Activated T-cell treated with anti-CD3 and anti-CD28 coated beads for 1 hour (primary cell): ENCODE measurements around the gene ATF3.
A peak's percentile ranks its signal among the peaks of the same experiment; 100 is the strongest.

ENCODE experiments used
- DNase-seq: peaks from one replicate; pipeline ENCODE4 v3.0.0-alpha.2; 2020; ENCODE audit warnings: low read depth

ATF3 gene

DNA sequence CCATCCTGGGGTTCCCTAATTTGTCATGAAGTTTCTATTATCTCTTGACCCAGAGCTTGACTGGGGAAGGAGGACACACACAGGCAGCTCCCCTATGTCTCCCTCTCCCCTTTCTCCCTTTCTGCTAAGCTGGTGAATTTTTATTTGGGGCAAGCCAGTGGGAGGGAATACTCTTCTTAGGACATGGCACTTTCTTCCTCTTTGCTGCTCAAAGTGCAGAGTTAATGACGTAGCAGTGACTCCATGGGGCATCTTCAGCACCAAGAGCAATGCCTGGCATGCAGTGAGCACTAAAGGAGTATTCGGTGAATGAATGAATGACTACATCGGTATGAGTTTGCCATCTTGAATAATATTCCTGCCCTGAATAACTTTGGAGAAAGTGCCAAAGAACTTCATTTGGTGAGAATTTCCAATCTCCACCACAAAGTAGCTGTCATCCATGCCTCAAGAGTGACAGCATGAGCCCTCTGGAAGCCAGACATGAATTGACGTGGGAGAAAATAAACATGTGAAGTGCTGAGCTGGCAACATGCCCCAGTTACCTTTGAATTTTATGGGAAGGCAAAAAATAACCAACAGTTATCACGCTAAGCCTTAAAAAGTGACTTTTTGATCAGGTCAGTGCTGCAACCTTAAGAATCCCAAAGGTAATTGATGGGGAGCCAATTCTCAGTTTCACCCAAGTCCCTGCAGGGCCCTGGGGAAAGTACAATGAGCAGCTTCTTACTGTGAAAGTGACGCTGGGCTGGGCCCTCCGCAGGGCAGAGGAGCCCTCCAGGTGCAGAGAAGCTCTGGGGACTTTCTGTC lies 22.1 kb upstream of the ATF3 start:
- DNase-seq: no peak

DNA sequence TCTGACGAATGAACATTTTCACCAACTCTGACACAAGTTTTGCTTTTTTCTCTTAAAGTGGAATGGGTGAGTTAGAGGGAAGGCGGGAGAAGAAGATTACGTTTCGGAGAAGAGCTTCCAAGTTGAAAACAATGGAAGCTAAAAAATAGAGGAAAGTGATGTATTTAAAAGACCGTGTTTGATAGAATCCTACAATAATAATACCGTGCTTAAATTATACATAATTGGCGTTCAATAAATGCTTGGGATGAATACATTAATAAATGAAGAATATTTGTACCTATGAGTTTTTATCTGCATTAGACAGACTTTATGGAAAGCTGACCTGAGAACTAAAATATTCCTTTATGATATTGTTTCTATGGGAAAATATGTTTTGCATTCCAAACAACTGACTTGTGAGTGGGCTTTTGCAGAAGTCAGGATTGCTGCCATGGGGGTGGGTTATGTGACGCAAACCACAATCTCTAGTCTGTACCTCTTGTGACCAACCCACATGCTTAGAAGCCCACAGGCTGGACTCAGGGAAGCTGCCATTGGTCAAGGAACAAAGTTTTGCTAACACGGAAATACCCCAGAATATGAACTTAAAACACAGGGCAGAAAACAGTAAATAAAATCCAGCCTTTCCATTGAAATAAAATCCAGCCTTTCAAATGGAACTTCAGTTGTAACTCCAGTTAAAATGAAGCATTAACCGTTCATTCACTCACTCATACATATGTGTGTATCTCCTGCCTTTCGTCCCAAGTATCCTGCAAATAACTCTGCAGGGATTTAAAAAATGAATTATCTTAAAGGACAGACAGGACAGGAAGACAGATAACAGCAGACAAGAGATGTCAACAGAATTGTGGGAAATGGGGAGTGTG lies 21.3 kb upstream of the ATF3 start:
- no peak for DNase-seq

DNA sequence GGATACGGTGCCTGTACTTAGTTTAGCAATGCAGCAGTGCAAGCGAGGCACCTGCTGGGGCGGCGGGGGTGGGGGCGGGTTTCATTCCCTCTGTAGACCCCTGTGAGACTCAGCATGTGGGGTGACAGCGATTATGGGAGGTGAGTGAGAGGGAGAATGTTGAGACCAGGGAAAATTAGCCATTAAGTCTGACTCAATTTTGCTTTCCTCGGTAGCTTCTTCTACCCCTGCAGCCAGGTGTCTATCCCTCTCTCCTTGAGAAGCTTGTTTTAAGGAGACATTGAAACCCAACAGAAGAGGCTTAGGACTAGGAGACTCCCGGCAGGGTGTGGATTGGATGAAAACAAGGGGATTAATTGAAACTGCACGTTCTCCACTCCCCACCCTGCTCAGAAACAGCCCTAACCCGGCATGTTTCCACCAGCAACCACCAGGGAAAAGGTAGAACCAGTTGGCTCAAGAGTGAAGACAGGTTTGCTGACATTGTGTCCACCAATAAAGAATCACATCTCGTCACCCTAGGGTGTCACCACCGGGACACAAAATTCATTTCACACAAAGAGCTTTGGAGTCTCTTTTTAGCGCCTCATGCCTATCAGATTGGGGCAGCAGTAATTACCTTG lies 20.6 kb upstream of the ATF3 start:
- no peak for DNase-seq

DNA sequence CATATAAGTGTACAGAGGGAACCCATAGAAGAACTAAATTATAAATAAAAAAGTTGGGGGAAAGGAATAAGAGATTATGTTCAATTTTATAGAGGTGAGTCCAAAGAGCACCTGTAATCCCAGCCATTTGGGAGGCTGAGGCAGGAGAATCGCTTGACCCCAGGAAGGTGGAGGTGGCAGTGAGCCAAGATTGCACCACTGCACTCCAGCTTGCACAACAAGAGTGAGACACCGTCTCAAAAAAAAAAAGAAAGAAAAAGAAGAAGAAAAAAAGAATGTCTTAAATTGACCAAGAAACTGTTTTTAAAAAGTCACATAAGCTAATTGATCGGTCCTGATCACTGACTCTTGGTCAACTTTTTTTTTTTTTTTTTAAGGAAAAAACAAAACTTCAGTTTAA lies 19.1 kb upstream of the ATF3 start:
- no peak for DNase-seq

DNA sequence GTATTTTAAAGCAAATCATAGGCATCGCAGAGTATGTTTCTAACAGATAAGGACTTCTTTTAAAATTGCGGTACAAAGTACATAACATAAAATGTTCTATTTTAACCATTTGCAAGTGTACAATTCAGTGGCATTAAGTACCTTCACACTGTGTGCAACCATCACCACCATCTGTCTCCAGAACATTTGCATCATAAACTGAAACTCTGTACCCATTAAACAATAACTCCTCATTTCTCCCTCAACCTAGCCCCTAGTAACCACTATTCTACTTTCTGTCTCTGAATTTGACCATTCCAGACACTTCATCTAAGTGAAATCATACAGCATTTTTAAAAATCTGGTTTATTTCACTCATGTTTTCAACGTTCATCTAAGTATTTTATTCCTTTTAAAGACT lies 16.6 kb upstream of the ATF3 start:
- DNase-seq: no peak

DNA sequence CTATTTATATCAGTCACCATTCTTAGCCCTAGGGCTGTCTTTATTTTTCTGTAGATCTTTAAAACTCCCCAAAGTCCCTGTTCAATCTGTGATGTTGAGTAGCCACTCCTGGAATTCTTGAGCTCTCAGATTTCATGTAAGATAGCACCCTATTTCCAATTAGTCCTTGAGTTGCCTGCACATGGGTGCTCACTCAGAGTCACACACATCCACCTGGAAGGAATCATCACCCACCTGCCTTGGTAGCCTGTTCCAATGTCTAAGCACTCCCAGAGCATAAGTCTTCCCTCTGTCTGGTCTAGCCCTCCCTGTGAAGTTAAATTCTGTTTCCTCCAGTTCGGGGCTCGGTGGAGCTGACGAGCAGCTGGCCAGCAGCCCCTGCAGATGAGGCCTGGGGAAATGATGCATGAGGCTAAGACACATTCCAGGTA lies 14.7 kb upstream of the ATF3 start:
- DNase-seq: no peak

DNA sequence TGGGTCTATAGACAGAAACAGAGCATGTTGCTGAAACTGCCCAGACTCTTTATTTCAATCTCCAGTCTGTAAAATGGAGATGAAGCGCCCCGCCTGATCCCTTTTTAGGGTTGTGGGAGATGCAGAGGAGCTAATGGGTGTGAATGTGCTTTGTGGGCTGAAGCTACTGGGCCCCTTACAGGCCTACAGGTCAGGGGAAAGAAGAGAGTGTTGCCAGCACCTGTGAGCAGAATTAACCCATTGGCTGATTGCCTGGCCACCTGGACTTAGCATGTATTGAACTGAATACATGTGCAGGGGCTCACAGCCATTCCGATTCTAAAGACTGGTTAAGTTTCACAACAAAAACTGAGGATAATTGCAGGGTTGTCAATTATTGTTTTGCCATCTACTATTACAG lies 13.9 kb upstream of the ATF3 start:
- no peak for DNase-seq

DNA sequence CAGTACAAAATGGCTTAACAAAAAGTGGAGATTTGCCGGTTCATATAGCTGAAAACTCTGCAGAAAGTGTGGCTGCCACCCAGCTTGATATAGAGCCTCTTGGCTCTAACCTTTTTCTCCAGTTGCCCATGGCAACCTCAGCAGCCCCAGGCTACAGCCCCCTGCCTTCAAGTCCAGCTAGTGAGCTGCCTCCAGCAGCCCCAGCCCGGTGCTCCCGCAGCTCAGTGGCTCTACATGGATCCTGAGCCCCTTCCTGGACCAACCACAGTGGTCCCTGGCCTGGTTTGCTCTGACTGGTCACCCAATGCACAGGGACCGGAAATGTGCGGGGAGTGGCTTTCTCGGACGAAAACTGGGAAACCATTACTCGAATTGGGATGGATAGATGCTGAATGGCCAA lies 13.3 kb upstream of the ATF3 start:
- DNase-seq: no peak

DNA sequence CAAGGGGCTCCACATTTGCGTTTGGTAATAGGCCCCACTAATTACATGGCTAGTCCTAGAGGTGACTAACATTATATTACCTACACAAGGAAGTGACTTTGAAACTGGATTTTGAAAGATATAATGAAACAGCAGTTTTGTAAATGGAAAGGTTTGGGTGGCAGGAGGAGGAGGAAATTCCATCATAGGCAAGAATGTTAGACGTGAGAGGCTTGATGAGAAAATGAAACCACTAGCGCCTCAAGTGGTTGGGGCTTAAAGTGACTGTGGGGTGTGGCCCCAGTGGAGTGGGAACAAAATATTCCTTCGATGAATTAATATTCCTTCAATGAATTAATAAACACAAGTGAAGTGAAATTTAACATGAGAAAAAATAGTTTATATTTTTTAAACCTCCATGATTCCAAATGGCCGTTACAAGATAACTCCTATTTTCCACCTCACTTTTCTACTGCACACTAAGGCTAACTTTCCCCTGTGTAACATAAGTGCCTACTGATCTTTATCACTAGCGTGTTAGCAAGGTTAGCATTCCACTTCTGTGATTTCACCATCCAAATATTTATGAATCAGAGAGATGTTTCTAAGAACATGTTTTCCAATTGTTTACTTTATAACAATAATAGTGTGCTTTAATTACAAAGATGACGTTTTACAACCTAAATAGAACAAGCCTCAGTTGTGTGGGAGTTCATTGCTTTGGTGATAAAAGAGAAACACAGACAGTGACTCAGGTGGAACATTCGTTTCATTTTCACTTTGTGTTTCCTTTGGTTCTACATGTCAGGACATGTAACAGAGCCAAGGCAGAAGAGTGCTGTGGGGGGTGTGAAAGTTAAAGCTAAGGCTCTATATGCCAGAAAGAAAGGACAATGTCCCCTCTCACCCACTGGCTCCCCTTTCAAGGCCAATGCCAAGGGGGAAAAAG lies 12.5 kb upstream of the ATF3 start:
- no peak for DNase-seq

DNA sequence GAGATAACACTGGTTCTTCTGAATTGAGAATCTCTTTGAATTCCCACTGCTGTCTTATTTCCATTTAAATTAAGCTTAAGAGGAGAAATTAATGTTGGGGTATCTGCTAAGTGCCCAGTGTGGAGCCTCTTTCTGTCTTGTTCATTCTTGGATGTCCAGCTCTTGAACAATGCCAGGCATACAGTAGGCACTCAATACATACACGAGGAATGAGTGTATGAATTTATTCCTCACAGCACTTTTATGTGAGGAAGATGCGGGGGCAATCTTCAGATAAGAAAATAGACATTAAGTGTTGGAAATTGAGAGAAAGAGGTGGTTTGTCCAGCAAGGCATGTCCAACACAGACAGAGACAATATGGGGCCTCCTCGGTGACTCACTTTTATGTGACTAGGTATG lies 11.8 kb upstream of the ATF3 start:
- no peak for DNase-seq

DNA sequence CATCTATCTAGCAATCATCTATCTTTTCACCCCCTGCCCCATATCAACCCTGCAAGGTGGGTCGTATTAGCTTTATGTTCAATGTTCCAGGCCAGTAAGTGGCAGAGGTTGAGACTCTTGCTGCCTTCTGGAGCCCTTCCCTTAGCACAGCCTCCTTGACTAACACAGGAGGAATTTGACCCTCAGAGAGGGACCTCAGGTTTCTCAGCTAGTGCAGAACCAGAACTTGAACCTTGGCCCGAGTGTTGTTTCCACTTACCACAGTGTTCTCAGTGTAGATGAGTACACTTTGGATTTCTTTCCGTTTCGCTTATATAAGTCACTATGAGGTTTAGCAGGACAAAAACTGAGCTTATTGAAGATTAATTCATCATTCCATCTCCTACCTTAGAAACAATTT lies 11.1 kb upstream of the ATF3 start:
- no peak for DNase-seq

DNA sequence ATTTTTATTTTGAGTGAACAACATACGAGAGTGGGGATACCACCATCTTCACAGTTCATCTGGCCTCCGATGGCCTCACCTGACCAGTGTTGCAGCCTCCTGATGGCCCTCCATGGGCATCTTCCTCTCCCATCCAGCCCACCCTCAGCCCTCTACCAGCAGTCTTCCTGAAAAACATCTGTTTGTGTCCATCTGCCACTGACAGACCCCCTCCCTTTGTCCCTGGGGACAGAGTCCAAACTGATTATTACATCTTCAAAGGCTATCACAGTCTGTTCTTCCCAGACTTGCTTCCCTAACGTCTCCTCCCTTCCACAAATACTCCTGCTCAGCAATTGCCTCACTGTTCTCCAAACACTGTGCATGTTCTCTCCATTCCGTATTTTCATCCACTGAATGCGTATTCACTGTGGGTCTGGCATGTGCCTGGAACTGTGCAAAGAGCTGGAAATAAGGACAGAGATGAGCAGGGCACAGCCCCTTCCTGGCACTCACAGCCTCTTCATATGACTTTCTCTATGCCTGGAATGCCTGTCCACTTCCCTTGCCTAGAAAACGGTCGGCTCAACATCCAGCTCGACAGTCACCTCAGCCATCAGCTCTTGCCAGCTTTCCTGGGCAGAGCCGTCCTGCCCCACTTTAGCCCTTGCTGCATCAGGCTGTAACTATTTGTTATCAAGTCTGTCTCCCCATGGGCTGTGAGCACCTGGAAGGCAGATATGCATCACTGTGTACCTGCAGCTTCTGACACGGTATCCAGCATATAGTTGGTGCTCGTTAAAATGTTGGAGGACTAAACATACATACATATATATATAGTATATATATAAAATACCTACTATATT lies 8.3 kb upstream of the ATF3 start:
- no peak for DNase-seq

DNA sequence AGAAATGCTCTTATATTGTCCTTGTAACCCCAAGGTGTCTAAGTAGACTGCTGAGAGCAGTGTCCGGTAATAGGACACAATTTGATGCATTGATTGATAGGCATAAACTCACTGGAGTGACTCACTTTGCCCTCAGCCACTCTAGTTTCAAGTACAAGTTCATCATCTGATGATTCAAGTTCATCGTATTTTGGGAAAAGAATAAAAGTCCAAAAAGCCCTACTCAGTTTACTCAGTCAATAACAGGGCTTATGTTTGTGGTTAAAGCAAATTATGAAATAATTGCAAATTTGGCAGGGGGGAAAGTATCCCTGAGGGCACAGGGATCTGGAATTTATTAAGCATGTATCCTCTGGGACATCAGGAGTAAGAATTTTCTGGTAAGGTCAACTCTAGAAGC lies 7.6 kb upstream of the ATF3 start:
- no peak for DNase-seq

DNA sequence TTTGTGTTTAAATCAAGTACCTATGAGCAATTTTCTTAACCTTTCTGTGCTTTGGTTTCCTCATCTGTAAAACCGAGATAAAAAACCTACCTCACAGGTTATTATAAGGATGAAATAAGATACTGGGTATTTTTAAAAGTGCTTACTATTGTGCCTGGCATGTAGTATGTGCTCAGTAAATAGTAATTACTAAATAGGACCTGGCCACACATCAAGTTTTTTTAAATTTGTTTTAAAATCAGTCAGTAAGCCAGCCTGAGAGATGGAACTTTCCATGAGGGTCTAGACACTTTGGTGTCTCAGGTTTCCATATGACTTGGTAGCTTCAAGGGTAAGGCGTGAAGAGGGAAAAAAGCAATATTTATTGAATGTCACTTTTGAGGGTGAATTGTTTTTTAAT lies 7.0 kb upstream of the ATF3 start:
- no peak for DNase-seq

DNA sequence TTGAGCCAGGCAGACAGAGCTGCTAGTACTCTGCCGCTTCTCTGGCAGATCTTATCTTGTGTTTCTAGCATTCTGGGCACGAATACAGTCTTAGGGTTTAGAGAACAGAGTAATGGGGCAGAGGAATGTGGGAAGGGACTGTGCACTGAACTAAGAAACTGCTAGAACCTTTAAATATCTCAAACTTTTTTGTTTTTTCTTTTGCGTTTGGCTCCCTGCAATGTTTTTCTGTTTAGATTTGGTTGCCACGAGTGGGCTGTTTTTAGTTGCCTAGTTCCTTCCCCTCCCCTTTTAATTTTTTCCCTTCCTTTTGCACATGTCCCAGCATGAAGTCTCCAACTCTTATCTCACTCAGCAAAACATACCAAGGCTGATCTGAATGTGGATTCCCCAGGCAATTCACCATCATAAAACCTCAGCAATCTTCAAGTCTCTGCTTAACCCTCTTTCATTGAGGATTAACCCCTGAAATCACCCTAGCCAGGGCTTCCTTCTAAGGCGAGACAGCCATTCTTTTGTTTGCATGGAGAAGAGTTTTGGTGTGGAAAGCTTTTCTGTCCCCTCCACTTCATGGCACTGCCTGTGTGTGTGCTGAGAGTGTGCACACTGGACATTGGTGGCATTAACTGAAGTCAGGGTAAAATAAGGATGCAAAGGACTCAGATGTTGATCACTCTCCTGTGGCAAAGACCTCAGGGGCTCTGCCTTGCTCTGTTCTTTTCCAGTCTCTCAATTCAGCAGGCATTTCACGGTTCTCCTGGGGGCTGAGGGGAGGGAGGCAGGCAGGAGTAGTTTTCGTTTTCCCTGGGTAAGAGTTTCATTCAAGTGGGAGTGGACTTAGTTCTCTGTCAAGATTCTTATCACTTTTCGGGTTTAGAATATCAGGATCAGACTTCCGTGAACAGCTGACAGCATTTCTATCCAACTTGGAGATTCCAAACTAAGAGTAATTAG lies 2.8 kb upstream of the ATF3 start:
- no peak for DNase-seq

DNA sequence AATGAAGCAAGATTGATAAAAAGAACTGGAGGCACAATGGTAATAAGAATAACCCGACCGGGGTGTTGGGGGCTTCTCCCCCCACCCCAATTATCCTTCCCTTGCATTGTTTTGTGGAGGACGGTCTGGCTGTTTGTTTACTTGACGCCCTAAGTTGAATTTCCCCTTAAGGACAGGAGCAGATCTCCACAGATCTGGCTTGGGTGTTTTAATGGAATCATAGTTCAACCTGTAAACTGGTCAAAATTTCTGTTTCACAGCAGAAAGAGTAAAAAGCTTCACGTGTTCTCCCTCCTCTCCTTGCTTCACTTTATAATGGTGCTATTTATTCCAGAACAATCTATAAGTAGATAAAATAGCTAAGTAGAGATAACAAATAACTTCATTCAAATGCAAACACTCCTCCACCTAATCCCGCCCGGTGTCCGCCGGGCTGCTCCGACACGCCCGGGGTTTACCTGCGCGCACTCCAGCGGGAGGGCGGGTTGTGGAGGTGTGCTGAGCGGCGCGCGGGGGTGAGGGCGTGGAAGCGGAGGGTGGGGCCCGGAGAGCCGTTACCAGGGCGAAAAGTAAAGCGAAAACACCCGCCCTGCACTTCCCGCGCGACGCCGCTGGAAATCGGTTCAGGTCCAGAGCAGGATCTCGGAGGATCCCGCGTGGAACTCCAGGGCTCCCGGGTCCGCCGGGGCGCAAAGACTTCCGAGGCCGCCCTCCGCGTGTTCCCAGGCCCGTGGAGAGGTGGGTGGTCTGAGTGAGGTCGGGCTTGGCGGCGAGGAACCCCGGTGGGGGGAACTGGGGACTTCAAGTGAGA lies 2.0 kb upstream of the ATF3 start:
- DNase-seq: peak; percentile 45

DNA sequence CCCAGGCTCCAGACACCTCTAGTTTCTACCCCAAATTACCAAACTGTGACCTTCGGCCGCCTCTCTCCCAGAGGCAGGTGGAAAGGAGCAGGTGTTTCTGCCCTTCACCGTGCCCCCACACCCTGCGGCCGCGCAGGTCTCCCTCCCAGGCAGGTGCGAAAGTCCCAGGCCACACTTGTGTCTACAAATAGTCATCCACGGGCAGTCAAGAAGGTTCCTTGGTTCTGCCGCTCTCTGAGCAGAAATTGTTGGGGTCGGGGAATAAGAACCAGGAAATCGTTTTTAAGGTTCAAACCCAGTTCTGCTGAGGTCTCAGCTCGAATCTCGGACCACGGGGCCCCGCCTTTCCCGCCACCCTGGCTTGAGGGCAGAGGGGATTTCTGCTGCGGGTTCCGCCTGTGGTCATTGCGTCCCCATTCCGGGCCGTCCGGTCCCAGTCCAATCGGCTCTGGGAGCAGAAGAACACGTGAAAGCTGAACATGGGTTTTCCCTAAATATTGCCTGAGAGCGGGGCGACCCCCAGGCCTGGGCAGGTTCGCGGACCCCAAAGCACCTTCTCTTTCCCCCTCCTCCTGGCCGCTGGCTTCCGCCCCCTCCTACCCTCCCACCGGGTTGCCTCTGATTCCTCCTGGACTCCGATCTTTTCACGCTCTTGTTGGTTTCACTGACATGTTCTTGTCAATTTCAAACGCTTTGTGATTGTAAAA lies 1.2 kb upstream of the ATF3 start:
- no peak for DNase-seq

DNA sequence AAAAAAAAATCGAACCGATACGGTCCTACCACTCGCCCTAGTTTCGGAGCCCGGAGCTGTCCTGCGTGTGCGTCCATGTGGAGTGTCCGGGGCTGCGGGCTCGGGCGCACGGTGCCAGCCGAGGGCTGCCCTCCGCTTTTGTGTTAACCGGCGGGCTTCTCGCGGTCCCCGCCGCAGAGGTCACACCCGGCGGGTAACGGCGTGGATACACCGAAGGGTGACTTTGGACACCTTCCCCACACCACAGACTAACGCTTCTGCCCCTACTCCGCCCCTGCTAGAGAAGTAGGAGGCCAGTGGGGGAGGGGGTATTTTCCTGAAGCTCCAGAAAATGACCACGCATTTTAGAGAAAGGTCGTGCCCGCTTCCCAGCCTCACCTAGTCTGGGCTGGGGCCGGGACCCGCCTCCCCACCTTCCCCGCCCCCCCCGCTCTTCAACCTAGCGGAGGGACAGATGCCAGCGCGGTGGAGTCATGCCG lies 609 bp upstream of the ATF3 start:
- DNase-seq: no peak
